ENCODE results near the gene TRIM56. TPM values are rescaled to one million over a fixed set of nuclear protein-coding genes. Genes with fewer than 3 reads are reported as not detected.
"Not testable (repeated sequence)": the region's sequence is repeated elsewhere in the genome, so short reads cannot be mapped to it uniquely, and the experiment has no call there.

Gene TRIM56, protein sequence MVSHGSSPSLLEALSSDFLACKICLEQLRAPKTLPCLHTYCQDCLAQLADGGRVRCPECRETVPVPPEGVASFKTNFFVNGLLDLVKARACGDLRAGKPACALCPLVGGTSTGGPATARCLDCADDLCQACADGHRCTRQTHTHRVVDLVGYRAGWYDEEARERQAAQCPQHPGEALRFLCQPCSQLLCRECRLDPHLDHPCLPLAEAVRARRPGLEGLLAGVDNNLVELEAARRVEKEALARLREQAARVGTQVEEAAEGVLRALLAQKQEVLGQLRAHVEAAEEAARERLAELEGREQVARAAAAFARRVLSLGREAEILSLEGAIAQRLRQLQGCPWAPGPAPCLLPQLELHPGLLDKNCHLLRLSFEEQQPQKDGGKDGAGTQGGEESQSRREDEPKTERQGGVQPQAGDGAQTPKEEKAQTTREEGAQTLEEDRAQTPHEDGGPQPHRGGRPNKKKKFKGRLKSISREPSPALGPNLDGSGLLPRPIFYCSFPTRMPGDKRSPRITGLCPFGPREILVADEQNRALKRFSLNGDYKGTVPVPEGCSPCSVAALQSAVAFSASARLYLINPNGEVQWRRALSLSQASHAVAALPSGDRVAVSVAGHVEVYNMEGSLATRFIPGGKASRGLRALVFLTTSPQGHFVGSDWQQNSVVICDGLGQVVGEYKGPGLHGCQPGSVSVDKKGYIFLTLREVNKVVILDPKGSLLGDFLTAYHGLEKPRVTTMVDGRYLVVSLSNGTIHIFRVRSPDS
- total RNA-seq (2014; rRNA removed; shearing (Covaris generic); ENCODE audit: low replicate concordance) = 4.1 and 6.8 TPM in 2 replicates

DNA sequence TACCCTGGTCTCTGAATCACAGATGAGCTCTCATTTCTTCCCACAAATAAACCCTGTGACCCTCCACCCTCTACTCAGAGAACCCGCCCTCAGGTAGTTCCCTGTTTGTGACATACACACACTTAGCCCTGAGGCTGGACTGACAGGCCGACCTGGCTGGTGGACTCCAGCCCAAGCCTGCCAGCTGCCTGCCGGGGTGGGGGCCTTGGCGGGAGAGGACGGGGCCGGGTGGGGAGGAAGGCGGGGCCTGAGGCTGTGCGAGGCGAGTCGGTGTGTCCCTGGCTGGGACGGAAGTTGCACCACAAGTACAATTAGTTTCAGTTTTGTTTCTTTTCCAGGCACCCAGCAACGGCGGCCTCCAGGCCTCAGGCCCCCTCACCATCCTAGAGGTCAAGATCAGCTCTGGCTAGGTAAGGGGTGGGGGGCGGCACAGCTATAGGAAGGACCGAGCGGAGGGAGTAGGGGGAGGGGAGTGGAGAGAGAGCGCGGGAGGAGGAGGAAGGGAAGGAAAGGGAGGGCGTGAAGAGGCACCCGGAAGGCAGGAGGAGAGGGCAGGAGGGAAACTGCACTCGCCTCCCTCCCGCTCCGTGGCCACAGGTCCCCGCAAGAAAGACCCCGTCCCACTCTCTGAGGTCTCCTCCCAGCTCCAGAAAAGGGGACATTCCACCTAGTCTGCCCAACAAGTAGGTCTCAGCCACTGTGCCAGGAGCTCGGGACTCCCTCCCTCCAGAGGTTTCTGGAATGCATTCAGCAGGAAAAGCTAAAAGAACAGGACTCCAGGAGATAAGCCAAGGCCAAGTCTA lies at the start of gene TRIM56:
TRIM56 (plus strand) TSS at position 320 of the 803 bp plus-strand sequence. CDS start 1,832 bp downstream, outside the sequence.
- peak; percentile 76 for DNase-seq (ENCODE audit: low read depth)
- in situ Hi-C loops (cut with HindIII; ENCODE audit: low pct_unique_long_range_greater_than_20kb, low sequenced_read_pairs) = no loop called here

DNA sequence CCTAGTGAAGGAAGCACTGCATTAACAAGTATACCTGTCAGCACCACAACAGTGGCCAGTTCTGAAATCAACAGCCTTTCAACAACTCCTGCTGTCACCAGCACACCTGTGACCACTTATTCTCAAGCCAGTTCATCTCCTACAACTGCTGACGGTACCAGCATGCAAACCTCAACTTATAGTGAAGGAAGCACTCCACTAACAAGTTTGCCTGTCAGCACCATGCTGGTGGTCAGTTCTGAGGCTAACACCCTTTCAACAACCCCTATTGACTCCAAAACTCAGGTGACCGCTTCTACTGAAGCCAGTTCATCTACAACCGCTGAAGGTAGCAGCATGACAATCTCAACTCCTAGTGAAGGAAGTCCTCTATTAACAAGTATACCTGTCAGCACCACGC lies 49.3 kb upstream of the TRIM56 start:
- DNase-seq (ENCODE audit: low read depth) = no peak
- in situ Hi-C loops (cut with HindIII; ENCODE audit: low pct_unique_long_range_greater_than_20kb, low sequenced_read_pairs) = no loop called here

DNA sequence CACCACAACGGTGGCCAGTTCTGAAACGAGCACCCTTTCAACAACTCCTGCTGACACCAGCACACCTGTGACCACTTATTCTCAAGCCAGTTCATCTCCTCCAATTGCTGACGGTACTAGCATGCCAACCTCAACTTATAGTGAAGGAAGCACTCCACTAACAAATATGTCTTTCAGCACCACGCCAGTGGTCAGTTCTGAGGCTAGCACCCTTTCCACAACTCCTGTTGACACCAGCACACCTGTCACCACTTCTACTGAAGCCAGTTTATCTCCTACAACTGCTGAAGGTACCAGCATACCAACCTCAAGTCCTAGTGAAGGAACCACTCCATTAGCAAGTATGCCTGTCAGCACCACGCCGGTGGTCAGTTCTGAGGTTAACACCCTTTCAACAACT lies 44.0 kb upstream of the TRIM56 start:
- in situ Hi-C loops (cut with HindIII; ENCODE audit: low pct_unique_long_range_greater_than_20kb, low sequenced_read_pairs) = not testable (repeated sequence)

DNA sequence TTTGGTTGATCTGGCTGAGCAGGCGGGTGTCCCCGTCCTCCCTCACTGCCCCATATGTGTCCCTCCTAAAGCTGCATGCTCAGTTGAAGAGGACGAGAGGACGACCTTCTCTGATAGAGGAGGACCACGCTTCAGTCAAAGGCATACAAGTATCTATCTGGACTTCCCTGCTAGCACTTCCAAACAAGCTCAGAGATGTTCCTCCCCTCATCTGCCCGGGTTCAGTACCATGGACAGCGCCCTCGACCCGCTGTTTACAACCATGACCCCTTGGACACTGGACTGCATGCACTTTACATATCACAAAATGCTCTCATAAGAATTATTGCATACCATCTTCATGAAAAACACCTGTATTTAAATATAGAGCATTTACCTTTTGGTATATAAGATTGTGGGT lies 26.9 kb upstream of the TRIM56 start:
- in situ Hi-C loops (cut with HindIII; ENCODE audit: low pct_unique_long_range_greater_than_20kb, low sequenced_read_pairs) = no loop called here
- DNase-seq (ENCODE audit: low read depth) = peak; percentile 54

More for the DNA sequence above, 44.0 kb upstream of the TRIM56 start:
- DNase-seq (ENCODE audit: low read depth) = not testable (repeated sequence)

DNA sequence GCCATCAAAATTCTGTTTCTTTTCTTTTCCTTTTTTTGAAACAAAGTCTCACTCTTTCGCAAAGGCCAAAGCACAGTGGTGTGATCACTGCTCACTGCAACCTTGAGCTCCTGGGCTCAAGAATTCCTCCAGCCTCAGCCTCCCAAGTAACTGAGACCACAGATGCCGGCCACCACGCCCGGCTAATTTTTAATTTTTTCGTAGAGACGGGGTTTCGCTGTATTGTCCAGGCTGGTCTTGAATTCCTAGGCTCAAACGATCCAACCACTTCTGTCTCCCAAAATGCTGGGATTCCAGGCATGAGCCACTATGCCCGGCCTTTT lies 25.7 kb upstream of the TRIM56 start:
- no peak for DNase-seq (ENCODE audit: low read depth)
- in situ Hi-C loops (cut with HindIII; ENCODE audit: low pct_unique_long_range_greater_than_20kb, low sequenced_read_pairs) = no loop called here

DNA sequence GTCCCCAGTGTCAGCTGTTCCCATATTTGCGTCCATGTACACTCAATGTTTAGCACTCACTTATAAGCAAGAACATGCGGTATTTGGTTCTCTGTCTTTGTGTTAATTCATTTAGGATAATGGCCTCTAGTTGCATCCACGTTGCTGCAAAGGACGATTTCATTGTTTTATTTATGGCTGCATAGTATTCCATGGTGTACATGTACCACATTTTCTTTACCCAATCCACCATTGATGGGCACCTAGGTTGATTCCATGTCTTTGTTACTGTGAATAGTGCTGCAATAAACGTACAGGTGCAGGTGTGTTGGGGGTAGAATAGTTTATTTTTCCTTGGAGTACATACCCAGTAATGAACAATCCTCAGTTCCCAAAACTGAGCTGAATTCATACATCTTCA lies 24.3 kb upstream of the TRIM56 start:
- in situ Hi-C loops (cut with HindIII; ENCODE audit: low pct_unique_long_range_greater_than_20kb, low sequenced_read_pairs) = no loop called here
- no peak for DNase-seq (ENCODE audit: low read depth)

DNA sequence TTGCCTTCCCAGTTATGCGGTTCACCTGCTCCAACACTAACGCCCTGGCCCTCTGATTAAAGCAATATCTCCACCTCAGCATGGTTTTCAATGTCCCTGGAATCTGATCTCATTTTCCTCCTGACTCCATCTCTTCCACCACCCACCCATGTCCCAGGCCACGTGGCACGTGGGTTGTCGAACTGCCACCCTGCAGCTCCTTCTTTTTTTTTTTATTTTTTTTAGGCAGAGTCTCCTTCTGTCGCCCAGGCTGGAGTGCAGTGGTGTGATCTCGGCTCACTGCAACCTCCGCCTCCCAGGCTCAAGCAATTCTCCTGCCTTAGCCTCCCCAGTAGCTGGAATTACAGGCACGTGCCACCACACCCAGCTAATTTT lies 21.1 kb upstream of the TRIM56 start:
- DNase-seq (ENCODE audit: low read depth); in situ Hi-C loops (cut with HindIII; ENCODE audit: low pct_unique_long_range_greater_than_20kb, low sequenced_read_pairs): not testable (repeated sequence)

DNA sequence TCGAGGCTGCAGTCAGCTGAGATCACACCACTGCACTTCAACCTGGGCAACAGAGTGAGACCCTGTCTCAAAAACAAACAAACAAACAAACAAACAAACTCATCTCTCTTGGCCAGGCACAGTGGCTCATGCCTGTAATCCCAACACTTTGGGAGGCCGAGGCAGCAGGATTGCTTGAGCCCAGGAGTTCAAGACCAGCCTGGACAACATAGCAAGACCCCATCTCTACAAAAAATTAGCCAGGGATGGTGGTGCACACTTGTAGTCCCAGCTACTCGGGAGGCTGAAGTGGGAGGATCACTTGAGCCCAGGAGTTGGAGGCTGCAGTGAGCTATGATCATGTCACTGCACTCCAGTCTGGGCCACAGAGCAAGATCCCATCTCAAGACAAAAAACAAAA lies 20.1 kb upstream of the TRIM56 start:
- in situ Hi-C loops (cut with HindIII; ENCODE audit: low pct_unique_long_range_greater_than_20kb, low sequenced_read_pairs); DNase-seq (ENCODE audit: low read depth): not testable (repeated sequence)

DNA sequence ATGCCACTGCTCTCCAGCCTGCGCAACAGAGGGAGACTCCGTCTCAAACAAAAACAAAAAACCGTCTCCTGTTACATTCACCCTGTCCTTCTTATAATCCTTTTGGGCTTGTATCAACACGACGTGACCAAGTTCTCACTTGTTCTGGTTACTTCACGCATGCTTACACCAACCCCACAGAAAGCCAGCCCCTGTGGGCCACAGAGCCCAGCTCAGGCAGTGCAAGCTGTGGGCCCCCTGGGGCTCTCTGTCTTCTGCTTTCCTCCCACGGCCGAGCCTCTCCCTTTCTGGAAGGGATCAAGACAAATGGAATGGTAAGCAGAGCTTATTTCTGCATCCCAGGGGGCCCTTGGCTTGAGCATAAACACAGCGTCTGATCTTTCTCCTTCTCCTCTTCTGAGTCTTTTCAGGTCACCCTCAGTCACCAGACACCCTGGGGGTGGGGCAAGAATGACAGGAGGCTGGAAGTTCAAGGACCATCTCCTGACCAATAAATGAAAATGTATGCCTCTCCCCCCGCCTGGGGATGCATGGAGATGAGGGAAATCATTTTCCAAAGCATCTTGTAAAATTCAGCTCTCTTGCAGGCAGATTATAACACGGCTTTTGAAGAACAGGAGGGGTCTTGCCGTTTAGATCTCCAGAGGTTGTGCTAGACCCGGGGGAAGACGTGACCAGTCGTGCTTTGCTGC lies 19.0 kb upstream of the TRIM56 start:
- in situ Hi-C loops (cut with HindIII; ENCODE audit: low pct_unique_long_range_greater_than_20kb, low sequenced_read_pairs) = no loop called here
- no peak for DNase-seq (ENCODE audit: low read depth)

DNA sequence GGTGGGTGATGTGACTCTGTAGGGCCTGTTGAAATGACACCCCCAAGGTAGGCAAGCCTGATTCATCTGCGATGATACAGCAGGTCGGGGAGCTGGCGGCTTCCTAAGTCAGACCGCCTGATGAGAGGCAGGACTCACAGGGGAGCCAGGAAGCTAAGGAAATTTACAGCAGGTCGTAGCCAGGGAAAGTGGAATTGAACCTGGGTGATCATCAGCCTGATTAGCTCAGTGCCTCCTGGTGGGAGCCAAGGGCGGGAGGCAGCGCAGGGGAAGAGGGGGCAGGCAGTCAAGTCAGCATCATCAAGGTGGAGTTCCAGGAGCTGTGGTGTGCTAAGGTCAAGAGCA lies 18.5 kb upstream of the TRIM56 start:
- in situ Hi-C loops (cut with HindIII; ENCODE audit: low pct_unique_long_range_greater_than_20kb, low sequenced_read_pairs) = no loop called here
- DNase-seq (ENCODE audit: low read depth) = no peak

DNA sequence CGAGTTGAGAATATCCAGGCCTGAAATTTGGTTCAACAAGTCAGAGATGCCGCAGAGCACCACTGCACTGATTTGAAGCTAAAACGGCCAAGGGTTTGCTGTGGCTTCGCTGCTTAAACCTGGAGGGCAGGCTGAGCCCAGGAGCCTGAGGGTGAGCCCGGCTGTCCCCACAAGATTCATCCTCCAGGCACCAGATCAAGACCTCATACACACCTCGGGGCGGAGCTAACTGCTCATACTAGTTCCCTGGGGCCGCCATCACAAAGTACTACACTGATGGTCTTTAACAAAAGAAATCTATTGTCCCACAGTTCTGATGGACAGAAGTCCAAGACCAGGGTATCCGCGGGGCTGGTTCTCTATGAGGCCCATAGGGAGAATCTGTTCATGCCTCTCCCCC lies 16.9 kb upstream of the TRIM56 start:
- in situ Hi-C loops (cut with HindIII; ENCODE audit: low pct_unique_long_range_greater_than_20kb, low sequenced_read_pairs) = no loop called here
- no peak for DNase-seq (ENCODE audit: low read depth)

DNA sequence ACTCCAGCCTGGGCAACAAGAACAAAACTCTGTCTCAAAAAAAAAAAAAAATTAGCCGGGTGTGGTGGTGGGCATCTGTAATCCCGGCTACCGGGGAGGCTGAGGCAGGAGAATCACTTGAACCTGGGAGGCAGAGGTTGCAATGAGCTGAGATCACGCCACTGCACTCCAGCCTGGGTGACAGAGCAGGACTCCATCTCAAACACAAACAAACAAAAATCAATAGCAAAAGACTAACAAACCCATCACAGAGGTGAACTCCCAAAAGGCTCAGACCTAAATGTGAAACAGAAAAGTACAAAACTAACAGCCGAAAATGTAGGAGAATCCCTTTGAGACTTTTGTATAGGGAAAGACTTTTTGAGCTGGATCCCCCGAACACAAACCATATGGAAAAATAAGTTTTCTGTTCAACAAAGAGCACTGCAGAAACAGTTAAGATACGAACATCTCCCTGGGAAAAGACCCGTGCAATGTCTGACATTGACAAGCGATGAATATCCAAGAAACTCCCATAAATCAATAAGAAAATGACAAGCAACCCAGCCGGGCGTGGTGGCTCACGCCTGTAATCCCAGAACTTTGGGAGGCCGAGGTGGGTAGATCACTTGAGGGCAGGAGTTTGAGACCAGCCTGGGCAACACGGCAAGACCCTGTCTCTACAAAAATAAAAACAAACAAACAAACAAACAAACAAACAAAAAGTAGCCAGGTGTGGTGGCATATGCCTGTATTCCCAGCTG lies 13.7 kb upstream of the TRIM56 start:
- DNase-seq (ENCODE audit: low read depth); in situ Hi-C loops (cut with HindIII; ENCODE audit: low pct_unique_long_range_greater_than_20kb, low sequenced_read_pairs): not testable (repeated sequence)

DNA sequence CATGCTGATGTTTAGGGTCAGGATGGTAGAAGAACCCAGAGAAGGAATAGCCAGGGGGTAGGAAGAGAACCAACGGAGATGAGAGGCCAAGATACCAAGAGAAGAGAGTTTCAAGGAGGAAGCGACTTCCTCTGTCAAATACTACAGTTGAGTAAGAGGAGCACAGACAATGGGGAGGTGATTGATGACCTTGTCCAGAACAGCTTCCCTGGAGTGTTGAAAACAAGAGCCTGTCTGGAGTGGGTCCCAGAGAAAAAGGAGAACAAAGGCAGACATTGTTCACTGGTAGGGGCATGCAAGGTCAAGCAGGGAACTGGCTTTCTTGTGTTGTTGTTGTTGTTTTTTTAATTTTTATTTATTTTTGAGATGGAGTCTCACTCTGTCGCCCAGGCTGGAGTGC lies 9.6 kb upstream of the TRIM56 start:
- in situ Hi-C loops (cut with HindIII; ENCODE audit: low pct_unique_long_range_greater_than_20kb, low sequenced_read_pairs) = no loop called here
- no peak for DNase-seq (ENCODE audit: low read depth)

DNA sequence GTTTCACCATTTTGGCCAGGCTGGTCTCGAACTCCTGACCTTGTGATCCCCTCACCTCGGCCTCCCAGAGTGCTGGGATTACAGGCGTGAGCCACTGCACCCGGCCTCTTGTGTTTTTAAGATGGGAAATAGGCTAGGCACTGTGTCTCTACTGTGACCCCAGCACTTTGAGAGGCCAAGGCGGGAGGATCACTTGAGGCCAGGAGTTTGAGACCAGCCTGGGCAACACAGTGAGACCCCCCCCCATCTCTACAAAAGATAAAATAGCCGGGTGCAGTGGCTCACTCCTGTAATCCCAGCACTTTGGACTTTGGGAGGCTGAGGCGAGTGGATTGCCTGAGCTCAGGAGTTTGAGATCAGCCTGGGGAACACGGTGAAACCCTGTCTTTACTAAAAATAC lies 9.1 kb upstream of the TRIM56 start:
- DNase-seq (ENCODE audit: low read depth); in situ Hi-C loops (cut with HindIII; ENCODE audit: low pct_unique_long_range_greater_than_20kb, low sequenced_read_pairs): not testable (repeated sequence)

DNA sequence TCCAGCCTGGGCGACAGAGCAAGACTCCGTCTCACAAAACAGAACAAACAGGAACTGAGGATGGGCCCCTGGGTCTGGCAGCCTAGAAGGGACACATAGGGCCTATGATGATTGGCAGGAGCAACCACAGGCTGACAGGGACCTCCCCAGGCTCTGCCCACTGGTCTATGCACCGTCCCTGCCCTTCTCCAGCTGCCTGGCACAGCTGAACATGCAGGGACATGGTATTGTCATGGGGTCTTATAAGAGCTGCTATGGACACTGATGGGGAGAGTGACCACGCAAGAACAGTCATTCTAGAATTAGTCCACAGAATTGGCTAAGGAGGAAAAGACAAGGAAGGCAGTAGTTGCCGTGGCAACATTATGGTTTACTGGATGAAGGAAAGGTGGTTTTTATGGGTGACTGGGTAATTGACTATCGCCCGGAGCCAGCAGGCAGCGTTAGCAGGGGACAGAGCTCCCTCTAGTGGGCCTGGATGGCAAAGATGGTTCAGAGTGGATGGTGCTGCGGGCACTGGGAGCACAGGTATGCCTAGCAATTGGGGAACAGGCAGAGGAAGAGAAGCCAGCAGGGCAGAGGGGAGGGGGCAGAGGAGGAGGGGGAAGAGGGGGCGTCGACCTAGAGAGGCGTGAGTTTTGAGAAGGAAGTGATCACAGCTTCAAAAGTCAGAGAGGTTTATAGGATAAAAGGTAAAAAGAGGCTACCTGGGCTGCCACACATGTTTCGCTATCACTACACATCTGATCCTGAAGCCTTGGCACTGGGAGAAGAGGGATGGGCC lies 7.8 kb upstream of the TRIM56 start:
- peak; percentile 86 for DNase-seq (ENCODE audit: low read depth)
- in situ Hi-C loops (cut with HindIII; ENCODE audit: low pct_unique_long_range_greater_than_20kb, low sequenced_read_pairs) = no loop called here

DNA sequence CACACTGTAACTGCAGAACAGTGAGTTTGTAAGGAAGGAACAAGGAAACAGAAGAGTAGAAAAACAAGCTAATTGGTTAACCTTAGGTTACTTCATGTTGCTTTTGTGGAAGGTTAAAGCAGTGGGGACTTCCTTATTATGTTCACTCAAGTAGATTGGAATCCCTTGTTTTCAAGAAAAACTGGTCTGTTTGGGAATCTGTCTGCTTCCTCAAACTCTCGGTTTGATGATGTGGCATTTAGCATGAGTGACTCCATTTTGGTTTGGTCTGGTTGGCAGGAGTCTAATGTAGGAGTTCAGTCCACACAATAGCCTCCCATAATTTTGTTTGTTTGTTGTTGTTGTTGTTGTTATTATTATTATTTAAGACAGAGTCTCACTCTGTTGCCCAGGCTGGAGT lies 3.8 kb upstream of the TRIM56 start:
- in situ Hi-C loops (cut with HindIII; ENCODE audit: low pct_unique_long_range_greater_than_20kb, low sequenced_read_pairs) = no loop called here
- DNase-seq (ENCODE audit: low read depth) = peak; percentile 43

DNA sequence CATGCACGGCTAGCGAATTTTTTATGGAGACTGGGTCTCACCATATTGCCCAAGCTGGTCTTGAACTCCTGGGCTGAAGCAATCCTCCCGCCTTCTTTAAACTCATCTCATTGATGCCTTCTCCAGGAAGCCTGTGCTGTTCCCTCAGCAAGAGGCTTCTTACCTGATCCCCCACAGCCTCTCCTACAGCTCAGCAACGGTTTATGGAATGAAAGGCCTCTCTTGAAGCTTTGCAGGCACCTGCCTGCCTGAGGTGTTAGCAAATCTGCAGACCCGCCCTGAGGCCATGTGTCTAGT lies 468 bp upstream of the TRIM56 start:
- in situ Hi-C loops (cut with HindIII; ENCODE audit: low pct_unique_long_range_greater_than_20kb, low sequenced_read_pairs) = no loop called here
- no peak for DNase-seq (ENCODE audit: low read depth)

All from Caki2 (cell line).